ENCODE results near the gene ANKDD1A.

The ANKDD1A gene

DNA sequence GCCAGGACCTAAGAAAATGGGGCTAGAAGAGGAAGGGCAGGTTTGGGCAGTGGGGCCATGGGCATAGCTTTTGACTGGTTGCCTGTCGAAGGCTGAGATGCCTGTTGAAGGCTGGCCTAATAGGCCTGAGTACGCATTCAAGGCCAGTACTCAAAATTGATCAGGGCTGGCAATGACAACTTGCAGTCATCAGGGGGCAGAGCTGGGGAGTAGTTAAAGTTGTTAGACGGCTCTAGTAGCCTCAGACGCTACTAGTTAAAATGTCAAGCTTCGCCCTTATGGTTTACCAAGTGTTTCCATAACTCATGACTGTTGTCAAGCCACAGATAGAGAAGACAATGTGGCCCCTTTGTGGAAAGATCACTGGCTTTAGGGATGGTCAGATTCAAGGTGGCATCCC is 49.3 kb downstream of the ANKDD1A start:
- DNase-seq (ENCODE audit: low read depth): no peak

DNA sequence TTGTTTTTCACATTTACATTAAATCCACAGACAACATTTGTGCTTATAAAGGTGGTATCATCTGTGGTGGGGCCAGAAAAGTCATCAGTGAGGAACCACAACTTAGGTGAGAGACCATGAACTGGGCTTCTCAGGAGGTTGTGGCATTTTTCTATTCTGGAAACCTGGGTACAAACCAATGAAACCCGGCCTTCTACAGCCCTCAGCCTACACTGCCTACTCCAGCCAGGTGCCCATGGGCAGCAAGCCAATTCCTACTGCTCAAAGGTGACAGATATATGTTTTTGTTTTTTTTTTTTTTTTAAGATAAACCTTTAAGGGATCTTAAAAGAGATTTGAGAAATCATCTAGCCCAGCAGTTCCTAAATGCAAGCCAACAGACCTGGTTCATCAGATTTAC is 57.7 kb downstream of the ANKDD1A start:
- DNase-seq (ENCODE audit: low read depth): no peak

DNA sequence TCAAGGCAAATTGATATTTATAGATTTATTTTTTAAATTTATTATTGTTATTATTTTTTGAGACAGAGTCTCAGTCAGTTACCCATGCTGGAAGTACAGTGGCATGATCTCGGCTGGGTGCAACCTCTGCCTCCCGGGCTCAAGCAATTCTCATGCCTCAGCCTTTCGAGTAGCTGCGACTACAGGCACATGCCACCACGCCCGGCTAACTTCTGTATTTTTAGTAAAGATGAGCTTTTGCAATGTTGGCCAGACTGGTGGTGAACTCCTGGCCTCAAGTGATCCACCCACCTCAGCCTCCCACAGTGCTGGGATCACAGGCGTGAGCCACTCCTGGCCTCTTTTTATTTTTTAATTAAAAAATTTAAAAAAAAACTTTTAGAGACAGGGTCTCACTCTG is 59.0 kb downstream of the ANKDD1A start:
- DNase-seq (ENCODE audit: low read depth): no peak

DNA sequence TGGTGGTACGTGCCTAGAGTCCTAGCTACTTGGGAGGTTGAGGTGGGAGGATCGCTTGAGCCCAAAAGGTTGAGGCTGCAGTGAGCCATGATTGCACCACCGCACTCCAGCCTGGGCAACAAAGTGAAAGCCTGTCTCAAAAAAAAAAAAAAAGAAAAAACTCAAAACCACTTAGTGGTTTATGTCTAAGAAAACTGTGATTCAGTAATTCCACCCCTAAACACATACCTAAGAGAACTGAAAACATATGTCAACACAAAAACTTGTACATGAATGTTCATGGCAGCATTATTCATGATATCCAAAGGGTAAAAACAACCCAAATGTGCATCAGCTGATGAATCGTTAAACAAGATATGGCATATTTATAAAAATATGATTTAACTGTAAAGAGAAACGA is 63.7 kb downstream of the ANKDD1A start:
- DNase-seq (ENCODE audit: low read depth): no peak

DNA sequence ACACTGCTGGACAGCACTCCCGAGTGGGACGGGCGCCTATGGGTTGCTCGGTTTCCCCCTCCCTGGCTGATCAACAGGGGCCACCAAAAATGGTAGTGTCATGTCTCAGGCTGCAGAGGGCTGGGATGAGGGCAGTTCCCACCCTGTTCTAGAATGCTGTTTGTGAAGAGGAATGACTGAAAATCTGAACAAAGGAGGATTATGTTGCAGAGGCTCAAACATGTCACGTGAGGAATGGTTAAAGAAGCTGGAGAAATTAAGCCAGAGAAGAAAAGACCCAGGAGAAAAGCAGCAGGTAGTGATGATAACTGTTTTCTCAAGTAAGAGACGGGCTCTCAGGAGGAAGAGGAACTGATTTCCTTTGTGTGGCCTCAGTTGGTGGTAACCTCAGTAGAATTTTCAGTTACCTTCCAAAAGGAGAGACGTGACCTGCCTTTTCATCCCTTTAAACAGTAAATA is 67.6 kb downstream of the ANKDD1A start:
- no peak for DNase-seq (ENCODE audit: low read depth)

DNA sequence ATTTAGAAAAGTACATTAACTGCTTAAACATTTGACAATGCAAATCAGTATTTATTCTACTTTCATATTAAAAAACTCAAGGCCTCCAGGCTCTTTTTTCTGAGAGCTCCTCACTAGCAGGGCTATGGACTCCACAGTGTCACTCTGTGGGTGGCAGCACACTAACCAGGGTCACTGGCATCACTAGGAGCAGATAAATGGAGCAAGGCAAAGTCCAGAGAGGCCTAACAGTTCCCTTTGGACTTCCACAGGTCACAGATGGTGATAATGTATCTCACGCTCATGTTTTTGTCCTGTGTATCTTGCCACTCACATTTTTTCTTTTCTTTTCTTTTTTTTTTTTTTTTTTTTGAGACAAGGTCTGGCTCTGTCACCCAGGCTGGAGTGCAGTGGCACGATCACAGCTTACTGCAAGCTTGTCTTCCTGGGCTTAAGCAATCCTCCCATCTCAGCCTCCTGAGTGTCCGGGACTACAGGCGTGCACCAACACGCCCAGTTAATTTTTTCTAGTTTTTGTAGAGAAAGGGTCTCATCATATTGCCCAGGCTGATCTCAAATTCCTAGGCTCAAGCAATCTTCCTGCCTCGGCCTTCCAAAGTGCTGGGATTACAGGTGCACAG is 70.2 kb downstream of the ANKDD1A start:
- no peak for DNase-seq (ENCODE audit: low read depth)

DNA sequence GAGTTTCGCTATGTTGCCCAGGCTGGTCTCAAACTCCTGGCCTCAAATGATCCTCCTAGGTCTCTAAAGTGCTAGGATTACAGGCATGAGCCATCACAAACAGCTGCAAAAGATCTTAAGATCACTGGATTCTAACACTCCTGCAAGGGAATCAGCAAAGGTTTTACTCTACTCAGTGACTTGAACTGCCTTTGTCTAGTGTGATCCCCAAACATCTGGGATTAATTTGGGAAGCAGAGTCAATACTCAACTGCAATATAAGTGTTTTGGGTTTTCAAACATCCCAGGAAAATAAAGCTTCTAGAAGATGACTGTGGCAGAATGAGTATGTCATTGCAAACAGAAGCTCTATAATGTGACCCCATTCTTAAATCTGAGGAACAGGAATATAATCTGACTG is 70.8 kb downstream of the ANKDD1A start:
- DNase-seq (ENCODE audit: low read depth): no peak

DNA sequence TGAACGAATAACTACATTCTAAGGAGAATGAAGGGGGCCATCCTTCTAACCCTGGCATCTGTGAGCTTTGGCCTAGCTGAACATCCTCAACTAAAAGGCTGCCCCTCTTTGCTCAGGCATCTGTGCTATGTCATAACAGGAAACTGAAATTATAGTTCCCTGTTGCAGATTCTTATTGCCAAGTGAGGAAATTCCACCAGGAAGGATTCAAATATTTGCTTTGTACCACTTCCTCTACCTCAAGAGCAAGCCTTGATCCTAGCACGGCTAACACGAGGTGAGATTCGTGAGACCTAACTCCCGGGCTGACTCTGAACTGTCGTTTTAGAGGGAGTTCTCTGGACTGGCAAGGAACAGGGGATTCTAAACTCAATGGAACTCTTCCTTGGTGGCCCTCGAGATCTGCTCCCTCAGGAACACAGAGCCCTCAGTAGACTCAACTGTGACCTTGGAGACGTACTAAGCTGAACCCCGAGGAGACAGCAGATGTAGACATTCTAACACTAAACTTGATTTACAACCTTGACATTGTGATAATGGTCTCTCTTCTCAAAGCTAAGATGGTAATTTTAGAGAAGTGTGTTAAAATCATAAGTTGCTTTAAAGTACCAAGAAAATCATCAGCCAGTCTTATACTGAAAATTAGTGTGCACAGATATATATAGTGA is 73.8 kb downstream of the ANKDD1A start:
- no peak for DNase-seq (ENCODE audit: low read depth)

DNA sequence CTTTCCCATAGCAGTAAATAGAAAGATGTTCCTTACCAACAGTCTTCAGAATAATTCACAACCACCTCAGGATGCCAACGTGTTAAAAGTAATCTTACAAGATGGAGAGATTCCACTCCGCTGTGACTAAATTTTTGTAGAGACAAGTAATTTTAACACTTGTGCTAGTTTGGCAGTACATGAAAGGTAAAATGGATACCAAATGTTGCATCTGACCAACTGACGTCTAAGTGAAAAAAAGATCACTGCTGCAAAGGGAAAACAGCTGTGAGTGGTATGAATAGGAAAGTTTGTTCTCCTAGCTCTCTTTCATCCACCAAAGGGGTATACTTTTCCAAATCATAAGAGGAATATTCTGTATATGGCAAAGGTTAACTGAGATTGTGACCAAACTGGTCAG is 75.4 kb downstream of the ANKDD1A start:
- DNase-seq (ENCODE audit: low read depth): no peak

DNA sequence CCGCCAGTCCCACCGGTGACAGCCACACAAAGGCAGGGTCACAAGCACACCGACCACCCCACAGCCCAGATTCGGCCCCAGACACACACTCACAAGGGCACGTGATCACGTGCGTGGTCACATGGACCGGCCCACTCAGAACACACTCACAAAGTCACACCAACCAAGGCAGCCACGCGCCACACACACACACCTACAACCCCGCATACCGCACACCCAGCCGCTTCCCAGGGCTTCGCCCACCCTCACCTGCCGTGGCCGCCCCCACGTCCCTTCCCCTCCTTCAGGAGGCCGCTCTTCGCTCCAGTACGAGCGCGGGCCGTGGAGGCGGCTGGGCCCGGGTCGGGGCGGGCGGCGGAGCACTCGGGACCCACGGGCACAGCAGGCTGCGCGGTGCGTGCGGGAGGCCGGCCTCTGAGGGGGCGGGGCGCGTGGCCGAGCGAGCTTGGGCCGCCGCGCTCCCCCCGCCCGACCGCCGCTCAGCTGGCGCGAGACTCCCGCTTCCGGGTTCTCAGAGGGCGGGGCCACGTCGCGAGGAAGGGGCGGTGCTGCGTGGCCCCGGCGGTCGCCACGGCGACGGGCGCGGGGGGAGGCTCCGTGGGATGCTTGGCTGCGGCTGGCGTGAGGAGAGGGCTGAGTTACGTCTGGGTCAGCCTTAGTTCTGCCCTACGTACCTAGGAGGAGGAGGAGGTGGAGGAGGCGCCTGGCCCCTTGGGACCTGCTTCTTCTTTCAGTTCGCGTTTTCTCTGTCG is 77.9 kb downstream of the ANKDD1A start, which contains the start of gene SPG21:
Gene SPG21 (minus strand): TSS at position 499 of the 752 bp plus-strand sequence. CDS start 6,345 bp downstream, outside the sequence.
- peak; percentile 89 for DNase-seq (ENCODE audit: low read depth)

DNA sequence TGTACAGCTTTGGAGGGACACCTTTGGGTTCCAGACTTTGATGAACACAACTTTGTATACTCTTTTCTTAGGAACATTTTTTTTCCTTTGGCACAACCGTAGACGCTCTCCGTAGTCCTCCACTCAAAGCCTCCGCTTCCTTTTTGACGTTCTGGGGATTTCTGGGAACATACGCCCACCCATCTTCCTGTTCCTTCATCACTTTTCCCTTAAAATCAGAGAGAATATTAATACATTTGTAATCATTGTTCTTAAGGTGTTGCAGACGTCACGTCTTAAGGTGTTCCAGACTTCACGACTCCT is 78.4 kb downstream of the ANKDD1A start:
- no peak for DNase-seq (ENCODE audit: low read depth)

DNA sequence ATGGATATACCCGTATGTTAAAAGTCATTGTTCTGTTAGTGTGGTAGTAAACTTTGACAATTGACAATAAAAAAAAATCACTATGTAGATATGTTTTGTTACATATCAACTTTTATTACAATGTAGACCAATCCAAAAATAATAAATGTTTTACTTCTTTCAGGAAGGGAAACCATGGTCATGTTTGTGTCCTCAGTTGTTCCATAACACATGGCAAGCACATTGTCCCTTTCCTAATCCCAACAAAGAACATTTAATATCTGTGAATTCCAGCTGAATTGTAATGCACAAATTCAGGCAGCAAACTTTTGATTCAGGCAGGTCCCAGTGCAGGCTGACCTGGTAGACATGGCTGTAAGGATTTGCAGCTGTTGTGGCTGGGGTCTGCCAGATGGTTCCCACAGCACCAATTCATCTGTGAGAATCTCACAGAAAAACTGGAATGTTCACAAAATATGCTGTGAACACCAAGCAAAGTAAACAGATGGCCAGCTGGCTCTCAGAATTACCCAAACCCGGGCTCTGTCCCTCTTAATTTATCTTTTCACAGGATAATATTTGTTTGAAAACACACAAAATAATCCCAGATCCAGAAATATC is 79.9 kb downstream of the ANKDD1A start:
- DNase-seq (ENCODE audit: low read depth): no peak

DNA sequence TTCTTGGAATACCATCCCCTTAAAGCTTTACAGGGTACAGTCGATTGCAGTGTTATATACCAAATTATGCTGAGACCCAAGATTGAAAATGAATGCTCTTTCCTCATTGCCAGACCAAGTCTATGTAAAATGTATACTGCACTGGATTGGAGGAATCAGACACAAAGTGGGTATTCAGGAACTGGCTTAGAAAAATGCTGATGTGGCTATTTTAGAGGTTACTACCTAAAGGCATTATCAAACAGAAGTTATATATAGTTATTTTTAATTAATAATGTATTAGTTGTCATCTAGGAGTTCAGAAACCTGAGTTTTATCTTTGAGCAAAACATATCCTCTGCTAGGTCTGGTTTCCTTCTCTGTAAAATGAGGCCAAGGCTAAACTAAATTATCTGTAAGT is 81.6 kb downstream of the ANKDD1A start:
- DNase-seq (ENCODE audit: low read depth): no peak

DNA sequence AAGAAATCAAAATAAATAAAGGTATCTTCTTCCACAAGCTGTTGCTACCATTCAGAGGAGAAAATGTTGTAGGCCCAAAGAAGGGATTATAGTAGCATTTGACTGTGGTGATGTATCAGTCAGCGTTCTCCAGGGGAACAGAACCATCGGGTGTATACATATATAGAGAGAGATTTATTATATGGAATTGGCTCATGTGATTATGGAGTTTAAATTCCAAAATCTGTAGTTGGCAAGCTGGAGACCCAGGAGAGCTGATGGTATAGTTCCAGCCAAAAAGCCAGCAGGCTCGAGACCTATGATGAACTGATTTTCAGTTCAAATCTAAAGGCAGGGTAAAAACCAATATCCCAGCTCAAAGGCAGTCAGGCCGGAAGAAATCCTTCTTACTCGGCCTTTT is 85.4 kb downstream of the ANKDD1A start:
- DNase-seq (ENCODE audit: low read depth): no peak

DNA sequence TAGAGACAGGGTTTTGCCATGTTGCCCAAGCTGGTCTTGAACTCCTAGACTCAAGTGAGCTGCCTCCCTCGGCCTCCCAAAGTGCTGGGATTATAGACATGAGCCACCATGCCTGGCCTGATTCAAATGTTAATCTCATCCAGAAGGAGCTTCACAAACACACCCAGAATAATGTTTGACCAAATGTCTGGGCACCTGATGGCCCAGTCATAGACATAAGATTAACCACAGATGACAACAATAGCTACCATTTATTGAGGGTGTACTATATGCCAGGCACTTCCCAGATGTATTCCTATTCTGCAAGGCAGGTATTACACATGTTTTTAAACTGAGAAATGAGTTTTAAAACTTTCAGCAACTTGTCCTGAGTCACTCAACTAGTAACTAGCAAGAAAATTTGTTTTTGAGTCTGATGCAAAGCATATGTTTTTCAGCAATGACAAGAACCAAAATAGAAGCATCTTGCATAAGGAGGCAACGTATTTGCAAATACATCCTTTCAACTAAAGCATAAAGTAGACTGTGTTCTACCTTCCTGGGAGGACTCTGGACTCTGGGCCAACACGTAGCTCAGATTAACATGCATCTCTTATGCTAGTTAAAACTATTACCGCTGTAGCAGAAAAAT is 86.2 kb downstream of the ANKDD1A start:
- no peak for DNase-seq (ENCODE audit: low read depth)

DNA sequence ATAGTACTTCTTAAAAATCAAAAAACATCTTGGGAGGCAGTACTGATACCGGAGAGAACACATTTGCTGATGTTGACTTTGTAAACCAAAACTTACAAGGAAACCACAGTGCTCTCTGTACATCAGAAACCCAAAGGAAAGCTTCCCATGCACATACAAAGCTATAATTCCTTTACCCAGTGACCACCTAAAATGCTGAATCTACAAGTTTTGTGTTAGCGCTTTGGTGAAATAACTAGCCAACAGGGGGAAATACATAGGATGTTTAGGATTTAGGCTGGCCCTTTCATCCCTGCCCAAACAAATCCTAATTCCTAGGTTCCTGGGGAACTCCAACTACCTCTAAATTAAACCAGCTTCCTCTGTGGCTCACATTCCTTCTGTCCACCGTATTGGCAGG is 93.3 kb downstream of the ANKDD1A start:
- no peak for DNase-seq (ENCODE audit: low read depth)

DNA sequence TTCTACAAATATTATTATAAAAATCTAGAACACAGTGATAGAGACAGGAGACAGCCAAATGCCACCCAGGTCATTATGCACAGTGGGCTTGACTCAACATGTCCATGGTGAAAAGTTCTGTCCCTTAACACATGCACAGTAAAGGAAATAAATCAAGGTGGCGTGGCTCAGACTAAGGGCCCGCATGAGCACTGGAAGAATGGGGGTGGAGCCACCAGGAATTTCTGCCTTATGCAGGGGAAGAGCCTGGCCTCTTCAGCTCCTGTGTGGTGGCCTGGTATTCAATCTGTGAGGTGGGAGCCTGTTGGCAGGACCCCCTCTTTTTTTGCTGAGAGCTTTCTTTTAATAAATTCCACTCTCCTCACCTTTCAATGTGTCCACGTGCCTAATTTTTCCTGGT is 95.2 kb downstream of the ANKDD1A start:
- DNase-seq (ENCODE audit: low read depth): no peak
